Measurements from ENCODE around the gene WNT2B.
A peak's percentile ranks its signal among the peaks of the same experiment; 100 is the strongest.

DNA sequence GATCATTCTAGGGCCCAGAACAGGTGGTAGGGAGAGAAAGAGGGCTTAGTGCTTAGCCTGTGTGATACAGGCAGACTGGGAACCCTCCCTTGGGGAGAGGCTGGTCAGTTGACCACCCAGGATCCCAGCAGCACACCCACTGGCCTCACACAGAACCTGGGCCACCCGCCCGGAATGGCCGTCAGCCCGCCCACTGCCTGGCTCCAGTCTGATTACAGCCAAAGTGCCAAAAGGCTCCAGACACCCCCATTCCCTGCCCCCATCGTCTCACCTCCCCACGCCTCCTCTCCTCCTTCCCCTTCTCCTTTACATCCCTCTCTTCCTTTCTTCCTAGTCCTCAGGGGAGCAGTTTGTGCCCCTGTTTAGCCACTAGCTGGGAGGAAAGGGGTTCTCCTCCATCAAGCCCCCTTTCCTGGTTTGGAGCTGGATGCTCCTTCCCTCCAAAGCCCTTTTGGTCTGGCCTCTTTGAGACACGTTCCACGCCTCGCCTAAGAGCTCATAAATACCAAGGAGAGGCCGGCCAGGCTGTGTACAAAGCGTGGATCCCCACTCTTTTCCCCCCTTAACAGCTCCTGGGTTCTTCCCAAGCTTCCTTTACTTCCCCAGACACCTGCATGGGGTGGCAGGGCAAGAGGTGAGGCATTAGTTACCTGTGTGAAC is 4.6 kb upstream of the WNT2B start:
- TF ChIP-seq, protein P1, sequence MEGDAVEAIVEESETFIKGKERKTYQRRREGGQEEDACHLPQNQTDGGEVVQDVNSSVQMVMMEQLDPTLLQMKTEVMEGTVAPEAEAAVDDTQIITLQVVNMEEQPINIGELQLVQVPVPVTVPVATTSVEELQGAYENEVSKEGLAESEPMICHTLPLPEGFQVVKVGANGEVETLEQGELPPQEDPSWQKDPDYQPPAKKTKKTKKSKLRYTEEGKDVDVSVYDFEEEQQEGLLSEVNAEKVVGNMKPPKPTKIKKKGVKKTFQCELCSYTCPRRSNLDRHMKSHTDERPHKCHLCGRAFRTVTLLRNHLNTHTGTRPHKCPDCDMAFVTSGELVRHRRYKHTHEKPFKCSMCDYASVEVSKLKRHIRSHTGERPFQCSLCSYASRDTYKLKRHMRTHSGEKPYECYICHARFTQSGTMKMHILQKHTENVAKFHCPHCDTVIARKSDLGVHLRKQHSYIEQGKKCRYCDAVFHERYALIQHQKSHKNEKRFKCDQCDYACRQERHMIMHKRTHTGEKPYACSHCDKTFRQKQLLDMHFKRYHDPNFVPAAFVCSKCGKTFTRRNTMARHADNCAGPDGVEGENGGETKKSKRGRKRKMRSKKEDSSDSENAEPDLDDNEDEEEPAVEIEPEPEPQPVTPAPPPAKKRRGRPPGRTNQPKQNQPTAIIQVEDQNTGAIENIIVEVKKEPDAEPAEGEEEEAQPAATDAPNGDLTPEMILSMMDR (IDR thresholded peaks at IDR 0.05; ENCODE audit: insufficient read depth, low read depth, low read length) = no peak
- TF ChIP-seq EZH2 (IDR thresholded peaks at IDR 0.05; ENCODE audit: insufficient read depth, low read length) = peak; percentile 36

Measured in astrocyte (in vitro differentiated cells and primary cell).